Activated naive CD8-positive, alpha-beta T cell treated with anti-CD3 and anti-CD28 coated beads, Interleukin-2, amount 10 ng/mL, durations not matched to agents 7 days and 5 days (primary cell): Measurements from ENCODE around the gene GGPS1. TPM values are rescaled to one million over a fixed set of nuclear protein-coding genes. Genes with fewer than 3 reads are reported as not detected.

ENCODE experiments used
- ATAC-seq: fragments of 150-1000 bp; cut with Tn5 transposase; one replicate; pipeline ENCODE4 v1.10.0; 2021; ENCODE audit warnings: low read depth, moderate library complexity
- POLR2A ChIA-PET: fragments of 350-600 bp; sonication (Branson Sonifier 250); formaldehyde crosslinking; loops from one replicate; lab custom pipeline; 2021; ENCODE audit warnings: antibody characterized with exemption; lab: Charles Lee
- DNase-seq: peaks from one replicate; pipeline ENCODE4 v3.0.0; 2021
- H3K27ac Mint-ChIP-seq: one replicate; pipeline ENCODE4 v1.8.0; 2022; ENCODE audit warnings: mild to moderate bottlenecking, mixed read lengths
- H3K27me3 Mint-ChIP-seq: one replicate; pipeline ENCODE4 v1.8.0; 2022; ENCODE audit warnings: mild to moderate bottlenecking, moderate library complexity, mixed read lengths
- H3K36me3 Mint-ChIP-seq: one replicate; pipeline ENCODE4 v1.8.0; 2021; ENCODE audit warnings: mild to moderate bottlenecking, mixed read lengths
- H3K4me1 Mint-ChIP-seq: one replicate; pipeline ENCODE4 v1.8.0; 2021; ENCODE audit warnings: mixed read lengths
- H3K4me3 Mint-ChIP-seq: one replicate; pipeline ENCODE4 v1.8.0; 2022; ENCODE audit warnings: mild to moderate bottlenecking, moderate library complexity, mixed read lengths
- H3K9me3 Mint-ChIP-seq: one replicate; pipeline ENCODE4 v1.8.0; 2021; ENCODE audit warnings: mixed read lengths
- total RNA-seq, 2 experiments: library from RNA; stranded (reverse); gene quantifications; one replicate each; pipeline ENCODE4 v1.2.3, GENCODE V29; 2021

The GGPS1 gene
- total RNA-seq, 2 experiments from 2014 or later, result 31.9 to 34.9 TPM

GRCh38 chr1:235329139-235329902 is 951 bp downstream of the GGPS1 start:
- H3K9me3 Mint-ChIP-seq, result no peaks in the 10 kb centered on the region
- H3K4me1 Mint-ChIP-seq, result peaks cover 24% of the 10 kb centered on the region
- POLR2A ChIA-PET, result interaction anchor here (0.5 to 2.0 kb wide), 6 partner anchors 8 to 175 kb away, joined by 3 to 9 read pairs (median 3); partner anchors contain the start of genes B3GALNT2 and RBM34
- ATAC-seq, result peak; percentile 10
- peaks cover 16% of the 10 kb centered on the region for H3K36me3 Mint-ChIP-seq
- H3K4me3 Mint-ChIP-seq, result no peak overlapping the region
- DNase-seq, result peak; percentile 55
- H3K27me3 Mint-ChIP-seq, result no peaks in the 10 kb centered on the region
- H3K27ac Mint-ChIP-seq, result no peak overlapping the region

GRCh38 chr1:235330918-235331285 is 2.5 kb downstream of the GGPS1 start:
- no peaks in the 10 kb centered on the region for H3K9me3 Mint-ChIP-seq
- ATAC-seq (no peak), DNase-seq (no peak)
- peak overlapping the region; percentile 54 for H3K27ac Mint-ChIP-seq
- no peak overlapping the region for H3K4me3 Mint-ChIP-seq
- H3K4me1 Mint-ChIP-seq, result peaks cover 21% of the 10 kb centered on the region
- POLR2A ChIA-PET, result interaction anchor here (1.7 kb wide), 1 partner anchor 10 kb away, joined by 4 read pairs; no protein-coding TSS in a partner anchor
- no peaks in the 10 kb centered on the region for H3K27me3 Mint-ChIP-seq
- peaks cover 15% of the 10 kb centered on the region for H3K36me3 Mint-ChIP-seq

- POLR2A ChIA-PET, result interaction anchor here (1.7 kb wide), 1 partner anchor 9 kb away, joined by 4 read pairs; no protein-coding TSS in a partner anchor
- ATAC-seq, result no peak
- no peaks in the 10 kb centered on the region for H3K9me3 Mint-ChIP-seq
- peaks cover 21% of the 10 kb centered on the region for H3K4me1 Mint-ChIP-seq
- H3K27ac Mint-ChIP-seq, result peak overlapping the region; percentile 54
- no peak overlapping the region for H3K4me3 Mint-ChIP-seq
- H3K27me3 Mint-ChIP-seq, result no peaks in the 10 kb centered on the region
- DNase-seq, result no peak
- H3K36me3 Mint-ChIP-seq, result peaks cover 15% of the 10 kb centered on the region
Measured at GRCh38 chr1:235331401-235331800, 3.0 kb downstream of the GGPS1 start.

GRCh38 chr1:235336903-235337302 is 8.5 kb downstream of the GGPS1 start:
- Mint-ChIP-seq H3K27me3 (no peaks in the 10 kb centered on the region), H3K27ac (peak overlapping the region; percentile 82), H3K4me3 (peak overlapping the region; percentile 67), H3K4me1 (peaks cover 26% of the 10 kb centered on the region), H3K36me3 (peaks cover 7% of the 10 kb centered on the region), H3K9me3 (no peaks in the 10 kb centered on the region)
- DNase-seq, result no peak
- peak; percentile 97 for ATAC-seq
- POLR2A ChIA-PET, result interaction anchor here (0.8 to 1.4 kb wide), 4 partner anchors 9 to 232 kb away, joined by 3 to 7 read pairs (median 4); partner anchors contain the start of genes ARID4B, GGPS1 and RBM34

- no peaks in the 10 kb centered on the region for H3K9me3 Mint-ChIP-seq
- H3K4me1 Mint-ChIP-seq, result peaks cover 19% of the 10 kb centered on the region
- POLR2A ChIA-PET, result interaction anchor here (0.7 to 1.2 kb wide), 2 partner anchors 9 to 437 kb away, joined by 3 to 4 read pairs; no protein-coding TSS in a partner anchor
- ATAC-seq, result no peak
- peaks cover 19% of the 10 kb centered on the region for H3K36me3 Mint-ChIP-seq
- no peak for DNase-seq
- H3K4me3 Mint-ChIP-seq, result no peak overlapping the region
- H3K27me3 Mint-ChIP-seq, result no peaks in the 10 kb centered on the region
- H3K27ac Mint-ChIP-seq, result no peak overlapping the region
Measured at GRCh38 chr1:235339746-235340145, 11.4 kb downstream of the GGPS1 start.

- ATAC-seq (no peak), DNase-seq (no peak)
- H3K4me1 Mint-ChIP-seq, result peaks cover 12% of the 10 kb centered on the region
- no peak overlapping the region for H3K27ac Mint-ChIP-seq
- no peak overlapping the region for H3K4me3 Mint-ChIP-seq
- POLR2A ChIA-PET, result no interaction called here
- H3K9me3 Mint-ChIP-seq, result no peaks in the 10 kb centered on the region
- peaks cover 22% of the 10 kb centered on the region for H3K36me3 Mint-ChIP-seq
- no peaks in the 10 kb centered on the region for H3K27me3 Mint-ChIP-seq
Measured at GRCh38 chr1:235341334-235341733, 13.0 kb downstream of the GGPS1 start.

- H3K4me3 Mint-ChIP-seq, result no peak overlapping the region
- H3K36me3 Mint-ChIP-seq, result peaks cover 27% of the 10 kb centered on the region
- H3K9me3 Mint-ChIP-seq, result no peaks in the 10 kb centered on the region
- ATAC-seq (no peak), DNase-seq (no peak)
- POLR2A ChIA-PET, result no interaction called here
- no peaks in the 10 kb centered on the region for H3K27me3 Mint-ChIP-seq
- peaks cover 7% of the 10 kb centered on the region for H3K4me1 Mint-ChIP-seq
- H3K27ac Mint-ChIP-seq, result no peak overlapping the region
Measured at GRCh38 chr1:235342039-235342438, 13.7 kb downstream of the GGPS1 start.

- H3K27ac Mint-ChIP-seq, result no peak overlapping the region
- ATAC-seq, result no peak
- H3K4me3 Mint-ChIP-seq, result no peak overlapping the region
- peaks cover 4% of the 10 kb centered on the region for H3K4me1 Mint-ChIP-seq
- H3K36me3 Mint-ChIP-seq, result peaks cover 27% of the 10 kb centered on the region
- no peaks in the 10 kb centered on the region for H3K9me3 Mint-ChIP-seq
- H3K27me3 Mint-ChIP-seq, result no peaks in the 10 kb centered on the region
- DNase-seq, result no peak
- POLR2A ChIA-PET, result no interaction called here
Measured at GRCh38 chr1:235342471-235342870, 14.1 kb downstream of the GGPS1 start.

- ATAC-seq (no peak), DNase-seq (no peak)
- Mint-ChIP-seq H3K36me3 (peaks cover 27% of the 10 kb centered on the region), H3K4me3 (no peak overlapping the region), H3K27me3 (no peaks in the 10 kb centered on the region), H3K27ac (no peak overlapping the region), H3K4me1 (peaks cover 1% of the 10 kb centered on the region), H3K9me3 (no peaks in the 10 kb centered on the region)
- POLR2A ChIA-PET, result interaction anchor here (0.6 kb wide), 1 partner anchor 70 kb away, joined by 3 read pairs; no protein-coding TSS in a partner anchor
Measured at GRCh38 chr1:235343726-235344125, 15.4 kb downstream of the GGPS1 start.

GRCh38 chr1:235351441-235351840 is 23.1 kb downstream of the GGPS1 start:
- DNase-seq, result no peak
- Mint-ChIP-seq H3K27me3 (peaks cover 4% of the 10 kb centered on the region), H3K27ac (no peak overlapping the region), H3K4me1 (no peaks in the 10 kb centered on the region), H3K9me3 (peaks cover 2% of the 10 kb centered on the region), H3K36me3 (peaks cover 3% of the 10 kb centered on the region), H3K4me3 (no peak overlapping the region)
- POLR2A ChIA-PET, result no interaction called here
- no peak for ATAC-seq

GRCh38 chr1:235351898-235352297 is 23.5 kb downstream of the GGPS1 start:
- Mint-ChIP-seq H3K36me3 (peaks cover under 1% of the 10 kb centered on the region), H3K27ac (no peak overlapping the region), H3K4me1 (no peaks in the 10 kb centered on the region), H3K27me3 (peaks cover 6% of the 10 kb centered on the region), H3K9me3 (peaks cover 2% of the 10 kb centered on the region), H3K4me3 (no peak overlapping the region)
- DNase-seq (no peak), ATAC-seq (no peak)
- POLR2A ChIA-PET, result no interaction called here

GRCh38 chr1:235357485-235358373 is 29.4 kb downstream of the GGPS1 start:
- POLR2A ChIA-PET, result no interaction called here
- H3K27me3 Mint-ChIP-seq, result peaks cover 9% of the 10 kb centered on the region
- H3K27ac Mint-ChIP-seq, result no peak overlapping the region
- no peak for ATAC-seq
- H3K4me1 Mint-ChIP-seq, result peaks cover 3% of the 10 kb centered on the region
- H3K36me3 Mint-ChIP-seq, result no peaks in the 10 kb centered on the region
- no peak for DNase-seq
- H3K9me3 Mint-ChIP-seq, result no peaks in the 10 kb centered on the region
- H3K4me3 Mint-ChIP-seq, result no peak overlapping the region

GRCh38 chr1:235358899-235359298 is 30.5 kb downstream of the GGPS1 start:
- Mint-ChIP-seq H3K27ac (no peak overlapping the region), H3K9me3 (no peaks in the 10 kb centered on the region), H3K4me1 (peaks cover 3% of the 10 kb centered on the region), H3K4me3 (no peak overlapping the region), H3K27me3 (peaks cover 8% of the 10 kb centered on the region), H3K36me3 (no peaks in the 10 kb centered on the region)
- ATAC-seq, result no peak
- DNase-seq, result no peak
- POLR2A ChIA-PET, result no interaction called here
